HCT116 (cell line): ENCODE data around the gene MRPL34. TPM values are rescaled to one million over a fixed set of nuclear protein-coding genes. Genes with fewer than 3 reads are reported as not detected.

Source experiments
- ATAC-seq: fragments of 200-7000 bp; cut with Tn5 transposase; 2 replicates; pipeline ENCODE4 v1.9.1; 2020; ENCODE audit warnings: mild to moderate bottlenecking, moderate library complexity
- BruUV-seq: library from RNA; stranded (reverse); fragments of 400-500 nt; replicated peaks from 2 replicates; lab custom pipeline; 2021; lab: Mats Ljungman, UMichigan
- CTCF ChIA-PET: fragments of 300-600 bp; sonication (Branson Sonifier 250); formaldehyde crosslinking; loops from one replicate; lab custom pipeline; 2021; ENCODE audit warnings: antibody characterized with exemption; lab: Charles Lee
- POLR2A ChIA-PET: fragments of 300-600, 350-600 bp; sonication (Branson Sonifier 250); formaldehyde crosslinking; loops from one replicate; lab custom pipeline; 2021; ENCODE audit warnings: antibody characterized with exemption; lab: Charles Lee
- RAD21 ChIA-PET, 2 experiments: fragments of 300-600 bp; sonication (Branson Sonifier 250); formaldehyde crosslinking; loops; one replicate each; lab custom pipeline; 2023; ENCODE audit warnings: low total read pairs in 2 of 2; ENCODE audit not compliant: uncharacterized antibody in 2 of 2, unreplicated experiment in 2 of 2, low non-redundant PET in 1 of 2; lab: Charles Lee
- DNase-seq: peaks from one replicate; pipeline ENCODE4 v3.0.0-alpha.2; 2010; ENCODE audit warnings: low read depth, low spot score
- H2AFZ ChIP-seq: fragments of 200-600 bp; shearing (Covaris generic), sonication (generic); 2 replicates; pipeline ENCODE4 v1.6.1; 2017; ENCODE audit warnings: low read depth, mixed run types, mixed read lengths, antibody characterized with exemption, low read length; ENCODE audit not compliant: poor library complexity, severe bottlenecking
- H3K27ac ChIP-seq: 2 replicates; pipeline ENCODE4 v1.5.1; 2012; ENCODE audit warnings: low read depth, low read length
- H3K27me3 ChIP-seq: fragments of 200-600 bp; sonication (generic); 2 replicates; pipeline ENCODE4 v1.6.1; 2016; ENCODE audit warnings: mixed run types, low read length, mixed read lengths; ENCODE audit not compliant: insufficient read depth
- H3K36me3 ChIP-seq, 2 experiments: fragments of 200-500 bp in 1 of 2; fragments of 200-600 bp in 1 of 2; sonication (Bioruptor generic) in 1 of 2; sonication (generic) in 1 of 2; 2 replicates each; pipeline versions ENCODE4 v1.5.1 to v1.6.1; 2014 to 2016; ENCODE audit warnings: low read length in 2 of 2, inconsistent platforms in 1 of 2, mixed read lengths in 1 of 2, mixed run types in 1 of 2; ENCODE audit not compliant: insufficient read depth in 2 of 2, control insufficient read depth in 1 of 2
- H3K4me1 ChIP-seq, 2 experiments: fragments of 200-600 bp in 1 of 2; sonication (generic) in 1 of 2; 2 replicates each; pipeline versions ENCODE4 v1.5.1 to v1.6.1; 2012 to 2017; ENCODE audit warnings: low read length in 2 of 2, inconsistent platforms in 1 of 2, mild to moderate bottlenecking in 1 of 2, mixed read lengths in 1 of 2, mixed run types in 1 of 2, moderate library complexity in 1 of 2; ENCODE audit not compliant: insufficient read depth in 2 of 2, control insufficient read depth in 1 of 2
- H3K4me2 ChIP-seq: fragments of 200-600 bp; sonication (generic); 2 replicates; pipeline ENCODE4 v1.6.1; 2017; ENCODE audit warnings: mixed run types, low read length, mixed read lengths
- H3K4me3 ChIP-seq, 2 experiments: fragments of 200-600 bp in 1 of 2; sonication (generic) in 1 of 2; replicated peaks in 1 of 2; 2 replicates each; pipeline ENCODE4 v1.5.1; 2011 to 2016; ENCODE audit warnings: low read length in 2 of 2, control low read depth in 1 of 2, low read depth in 1 of 2, mild to moderate bottlenecking in 1 of 2, mixed read lengths in 1 of 2, mixed run types in 1 of 2
- H3K79me2 ChIP-seq: fragments of 200-600 bp; sonication (generic); 2 replicates; pipeline ENCODE4 v1.6.1; 2017; ENCODE audit warnings: mild to moderate bottlenecking, mixed run types, low read length, moderate library complexity, mixed read lengths; ENCODE audit not compliant: insufficient read depth
- H3K9ac ChIP-seq: fragments of 200-600 bp; sonication (generic); 2 replicates; pipeline ENCODE4 v1.6.1; 2016; ENCODE audit warnings: low read length, mixed read lengths
- H3K9me2 ChIP-seq: fragments of 200-600 bp; sonication (generic), shearing (Covaris generic); 2 replicates; pipeline ENCODE4 v1.6.1; 2017; ENCODE audit warnings: mixed run types, mild to moderate bottlenecking, moderate library complexity; ENCODE audit not compliant: insufficient read depth
- H3K9me3 ChIP-seq, 2 experiments: fragments of 200-500 bp in 1 of 2; fragments of 200-600 bp in 1 of 2; sonication (Bioruptor generic) in 1 of 2; sonication (generic) in 1 of 2; 2 replicates each; pipeline ENCODE4 v1.6.1; 2014 to 2017; ENCODE audit warnings: low read length in 2 of 2, mixed read lengths in 2 of 2, inconsistent platforms in 1 of 2, low read depth in 1 of 2, mild to moderate bottlenecking in 1 of 2, mixed run types in 1 of 2, moderate library complexity in 1 of 2; ENCODE audit not compliant: control insufficient read depth in 1 of 2, insufficient read depth in 1 of 2
- H4K20me1 ChIP-seq: fragments of 200-600 bp; sonication (generic), shearing (Covaris generic); 2 replicates; pipeline ENCODE4 v1.6.1; 2017; ENCODE audit warnings: mixed run types, mild to moderate bottlenecking, moderate library complexity; ENCODE audit not compliant: insufficient read depth
- CBX3 ChIP-seq: IDR thresholded peaks from 2 replicates; pipeline ENCODE4 v1.6.1; 2012; ENCODE audit warnings: low read depth
- CEBPB ChIP-seq: IDR thresholded peaks from 2 replicates; pipeline ENCODE4 v1.6.1; 2012; ENCODE audit warnings: low read depth
- EGR1 ChIP-seq: IDR thresholded peaks from 2 replicates; pipeline ENCODE4 v1.6.1; 2012; ENCODE audit warnings: low read depth
- FOSL1 ChIP-seq: IDR thresholded peaks from 2 replicates; pipeline ENCODE4 v1.6.1; 2012; ENCODE audit warnings: low read depth
- JUND ChIP-seq: IDR thresholded peaks from 2 replicates; pipeline ENCODE4 v1.6.1; 2012
- POLR2A ChIP-seq: IDR thresholded peaks from 2 replicates; pipeline ENCODE4 v1.7.0; 2011; ENCODE audit warnings: borderline replicate concordance; ENCODE audit not compliant: insufficient read depth, insufficient read length; ENCODE audit errors: extremely low read depth
- POLR2AphosphoS5 ChIP-seq: IDR thresholded peaks from 2 replicates; pipeline ENCODE4 v1.6.1; 2011; ENCODE audit warnings: mild to moderate bottlenecking, low read depth, low read length, moderate library complexity
- SIN3A ChIP-seq: IDR thresholded peaks from 2 replicates; pipeline ENCODE4 v1.6.1; 2012; ENCODE audit warnings: low read depth
- SP1 ChIP-seq: IDR thresholded peaks from 2 replicates; pipeline ENCODE4 v1.6.1; 2012; ENCODE audit warnings: low read depth
- SRF ChIP-seq: IDR thresholded peaks from 2 replicates; pipeline ENCODE4 v1.6.1; 2012; ENCODE audit warnings: low read depth
- YY1 ChIP-seq: IDR thresholded peaks from 2 replicates; pipeline ENCODE4 v1.6.1; 2011; ENCODE audit warnings: low read length, low read depth, moderate library complexity, mild to moderate bottlenecking; ENCODE audit not compliant: insufficient replicate concordance; ENCODE audit errors: extremely low read depth
- ZFX ChIP-seq: fragments of 450-650 bp; IDR thresholded peaks from 2 replicates; pipeline ENCODE4 v1.6.1; 2017
- intact Hi-C: fragments of 100-400 bp; cut with micrococcal nuclease; formaldehyde crosslinking; loops from 2 replicates; pipeline ENCODE4 v1.10.0; 2022
- total RNA-seq: library from RNA; stranded (reverse); gene quantifications from one replicate; pipeline ENCODE4 v1.2.1, GENCODE V29; 2021; ENCODE audit not compliant: unreplicated experiment
- TF ChIP-seq, protein P1 (sequence below): IDR thresholded peaks from 2 replicates; pipeline ENCODE4 v1.6.1; 2011; ENCODE audit warnings: mild to moderate bottlenecking, low read length, moderate library complexity; ENCODE audit not compliant: insufficient replicate concordance; ENCODE audit errors: extremely low read depth
- TF ChIP-seq, protein P2 (sequence below): IDR thresholded peaks from 2 replicates; pipeline ENCODE4 v1.6.1; 2012; ENCODE audit warnings: low read depth
- TF ChIP-seq, protein P3 (sequence below): IDR thresholded peaks from 2 replicates; pipeline ENCODE4 v1.6.1; 2012

MRPL34 gene
- total RNA-seq, 1 experiment from 2014 or later, result 114 TPM

DNA sequence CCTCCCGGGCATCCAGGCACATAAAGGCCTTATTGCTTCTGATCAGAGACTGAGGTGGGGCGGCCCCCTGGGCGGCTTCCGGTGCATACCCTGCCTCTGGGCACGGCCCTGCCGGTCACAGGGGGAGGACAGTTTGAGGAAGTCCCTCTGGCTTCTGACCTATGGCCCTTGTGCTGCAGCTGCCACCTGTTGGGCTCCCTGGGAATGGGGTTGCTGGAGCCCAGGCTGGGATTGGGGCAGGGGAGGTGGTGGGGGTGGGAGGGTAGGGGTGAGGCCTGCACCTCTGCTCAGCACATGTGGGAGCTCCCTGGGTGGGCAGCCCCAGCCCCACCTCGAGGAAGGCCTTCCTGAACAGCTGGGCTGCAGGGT is 18.3 kb downstream of the MRPL34 start:
- POLR2A ChIA-PET, result no interaction called here

More for the DNA sequence above, 18.3 kb downstream of the MRPL34 start:
- H3K9me3 ChIP-seq, result no peaks in the 10 kb centered on the region
- no peak overlapping the region for H3K27ac ChIP-seq
- peaks cover 5 to 18% of the 10 kb centered on the region in 2 experiments for H3K4me1 ChIP-seq
- H3K27me3 ChIP-seq, result no peaks in the 10 kb centered on the region
- TF ChIP-seq, protein P1, sequence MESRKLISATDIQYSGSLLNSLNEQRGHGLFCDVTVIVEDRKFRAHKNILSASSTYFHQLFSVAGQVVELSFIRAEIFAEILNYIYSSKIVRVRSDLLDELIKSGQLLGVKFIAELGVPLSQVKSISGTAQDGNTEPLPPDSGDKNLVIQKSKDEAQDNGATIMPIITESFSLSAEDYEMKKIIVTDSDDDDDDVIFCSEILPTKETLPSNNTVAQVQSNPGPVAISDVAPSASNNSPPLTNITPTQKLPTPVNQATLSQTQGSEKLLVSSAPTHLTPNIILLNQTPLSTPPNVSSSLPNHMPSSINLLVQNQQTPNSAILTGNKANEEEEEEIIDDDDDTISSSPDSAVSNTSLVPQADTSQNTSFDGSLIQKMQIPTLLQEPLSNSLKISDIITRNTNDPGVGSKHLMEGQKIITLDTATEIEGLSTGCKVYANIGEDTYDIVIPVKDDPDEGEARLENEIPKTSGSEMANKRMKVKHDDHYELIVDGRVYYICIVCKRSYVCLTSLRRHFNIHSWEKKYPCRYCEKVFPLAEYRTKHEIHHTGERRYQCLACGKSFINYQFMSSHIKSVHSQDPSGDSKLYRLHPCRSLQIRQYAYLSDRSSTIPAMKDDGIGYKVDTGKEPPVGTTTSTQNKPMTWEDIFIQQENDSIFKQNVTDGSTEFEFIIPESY, result no peak
- TF ChIP-seq SP1, result no peak
- TF ChIP-seq FOSL1, result no peak
- no peak for TF ChIP-seq POLR2A
- TF ChIP-seq EGR1, result no peak
- no peak for TF ChIP-seq YY1
- TF ChIP-seq SRF, result no peak
- TF ChIP-seq, protein P2, sequence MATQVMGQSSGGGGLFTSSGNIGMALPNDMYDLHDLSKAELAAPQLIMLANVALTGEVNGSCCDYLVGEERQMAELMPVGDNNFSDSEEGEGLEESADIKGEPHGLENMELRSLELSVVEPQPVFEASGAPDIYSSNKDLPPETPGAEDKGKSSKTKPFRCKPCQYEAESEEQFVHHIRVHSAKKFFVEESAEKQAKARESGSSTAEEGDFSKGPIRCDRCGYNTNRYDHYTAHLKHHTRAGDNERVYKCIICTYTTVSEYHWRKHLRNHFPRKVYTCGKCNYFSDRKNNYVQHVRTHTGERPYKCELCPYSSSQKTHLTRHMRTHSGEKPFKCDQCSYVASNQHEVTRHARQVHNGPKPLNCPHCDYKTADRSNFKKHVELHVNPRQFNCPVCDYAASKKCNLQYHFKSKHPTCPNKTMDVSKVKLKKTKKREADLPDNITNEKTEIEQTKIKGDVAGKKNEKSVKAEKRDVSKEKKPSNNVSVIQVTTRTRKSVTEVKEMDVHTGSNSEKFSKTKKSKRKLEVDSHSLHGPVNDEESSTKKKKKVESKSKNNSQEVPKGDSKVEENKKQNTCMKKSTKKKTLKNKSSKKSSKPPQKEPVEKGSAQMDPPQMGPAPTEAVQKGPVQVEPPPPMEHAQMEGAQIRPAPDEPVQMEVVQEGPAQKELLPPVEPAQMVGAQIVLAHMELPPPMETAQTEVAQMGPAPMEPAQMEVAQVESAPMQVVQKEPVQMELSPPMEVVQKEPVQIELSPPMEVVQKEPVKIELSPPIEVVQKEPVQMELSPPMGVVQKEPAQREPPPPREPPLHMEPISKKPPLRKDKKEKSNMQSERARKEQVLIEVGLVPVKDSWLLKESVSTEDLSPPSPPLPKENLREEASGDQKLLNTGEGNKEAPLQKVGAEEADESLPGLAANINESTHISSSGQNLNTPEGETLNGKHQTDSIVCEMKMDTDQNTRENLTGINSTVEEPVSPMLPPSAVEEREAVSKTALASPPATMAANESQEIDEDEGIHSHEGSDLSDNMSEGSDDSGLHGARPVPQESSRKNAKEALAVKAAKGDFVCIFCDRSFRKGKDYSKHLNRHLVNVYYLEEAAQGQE, result no peak
- TF ChIP-seq JUND, result no peak
- no peak for TF ChIP-seq CBX3
- TF ChIP-seq, protein P3, sequence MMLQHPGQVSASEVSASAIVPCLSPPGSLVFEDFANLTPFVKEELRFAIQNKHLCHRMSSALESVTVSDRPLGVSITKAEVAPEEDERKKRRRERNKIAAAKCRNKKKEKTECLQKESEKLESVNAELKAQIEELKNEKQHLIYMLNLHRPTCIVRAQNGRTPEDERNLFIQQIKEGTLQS, result no peak
- no peak for TF ChIP-seq POLR2AphosphoS5
- no peak for TF ChIP-seq CEBPB
- TF ChIP-seq ZFX, result no peak
- TF ChIP-seq SIN3A, result no peak
- BruUV-seq, result no TSS peak
- no peak overlapping the region for H2AFZ ChIP-seq
- ATAC-seq (no peak), DNase-seq (no peak)
- intact Hi-C loops, result no loop called here
- no peak overlapping the region for H3K4me2 ChIP-seq
- no peak overlapping the region for H3K9ac ChIP-seq
- ChIA-PET CTCF (no interaction called here), RAD21 (no interaction called here)
- peaks cover 11 to 12% of the 10 kb centered on the region in 2 experiments; a peak in 2 of 4 replicates for H3K36me3 ChIP-seq
- H3K9me2 ChIP-seq, result no peaks in the 10 kb centered on the region
- no peak overlapping the region for H3K4me3 ChIP-seq
- H4K20me1 ChIP-seq, result no peaks in the 10 kb centered on the region
- H3K79me2 ChIP-seq, result no peaks in the 10 kb centered on the region; the same call in 1 of the 2 replicates
